ENCODE data around the gene PRKCH.

The PRKCH gene

GRCh38 chr14:61395115-61395725, 73.8 kb downstream of the PRKCH start:
- Histone ChIP-seq H3K27me3 (ENCODE audit: insufficient read depth, poor library complexity, severe bottlenecking) (peaks cover 3% of the 10 kb centered on the region), H3K27ac (replicated peaks) (no peak overlapping the region), H3K4me3 (replicated peaks; ENCODE audit: insufficient read depth, low read length) (no peak overlapping the region)
- no peak for DNase-seq (ENCODE audit: low read depth in 1 of 2, low spot score in 1 of 2)
- TF ChIP-seq SPI1 (IDR thresholded peaks at IDR 0.05; ENCODE audit: borderline replicate concordance, low read depth) (no peak), REST (IDR thresholded peaks at IDR 0.05; ENCODE audit: insufficient replicate concordance, low read depth) (no peak), POLR2AphosphoS5 (IDR thresholded peaks at IDR 0.05; ENCODE audit: low read depth) (no peak), GABPA (IDR thresholded peaks at IDR 0.05; ENCODE audit: low read depth) (no peak)
- TF ChIP-seq, protein P1, sequence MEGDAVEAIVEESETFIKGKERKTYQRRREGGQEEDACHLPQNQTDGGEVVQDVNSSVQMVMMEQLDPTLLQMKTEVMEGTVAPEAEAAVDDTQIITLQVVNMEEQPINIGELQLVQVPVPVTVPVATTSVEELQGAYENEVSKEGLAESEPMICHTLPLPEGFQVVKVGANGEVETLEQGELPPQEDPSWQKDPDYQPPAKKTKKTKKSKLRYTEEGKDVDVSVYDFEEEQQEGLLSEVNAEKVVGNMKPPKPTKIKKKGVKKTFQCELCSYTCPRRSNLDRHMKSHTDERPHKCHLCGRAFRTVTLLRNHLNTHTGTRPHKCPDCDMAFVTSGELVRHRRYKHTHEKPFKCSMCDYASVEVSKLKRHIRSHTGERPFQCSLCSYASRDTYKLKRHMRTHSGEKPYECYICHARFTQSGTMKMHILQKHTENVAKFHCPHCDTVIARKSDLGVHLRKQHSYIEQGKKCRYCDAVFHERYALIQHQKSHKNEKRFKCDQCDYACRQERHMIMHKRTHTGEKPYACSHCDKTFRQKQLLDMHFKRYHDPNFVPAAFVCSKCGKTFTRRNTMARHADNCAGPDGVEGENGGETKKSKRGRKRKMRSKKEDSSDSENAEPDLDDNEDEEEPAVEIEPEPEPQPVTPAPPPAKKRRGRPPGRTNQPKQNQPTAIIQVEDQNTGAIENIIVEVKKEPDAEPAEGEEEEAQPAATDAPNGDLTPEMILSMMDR (IDR thresholded peaks at IDR 0.05; ENCODE audit: insufficient read depth, low read length) = no peak

DNA sequence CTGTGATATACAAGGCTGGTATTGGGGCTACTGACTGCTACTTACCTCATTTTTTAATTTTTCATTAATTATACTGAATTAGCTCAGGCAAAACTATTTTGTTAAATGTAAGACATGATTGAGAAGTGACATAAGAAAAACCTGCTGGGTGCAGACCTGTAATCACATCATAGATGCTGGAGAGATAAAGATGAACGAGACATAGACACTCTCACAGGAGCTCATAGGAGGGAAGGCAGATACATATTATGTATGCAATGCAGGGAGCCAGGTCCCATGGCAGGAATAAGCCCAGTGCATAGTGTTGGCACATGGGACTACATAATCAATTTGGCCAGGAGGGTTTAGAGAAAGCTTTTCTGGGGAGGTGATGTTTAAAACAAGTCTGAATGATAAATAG, 74.9 kb downstream of the PRKCH start:
- Histone ChIP-seq H3K4me3 (replicated peaks; ENCODE audit: insufficient read depth, low read length) (no peak overlapping the region), H3K27me3 (ENCODE audit: insufficient read depth, poor library complexity, severe bottlenecking) (peaks cover 3% of the 10 kb centered on the region), H3K27ac (replicated peaks) (no peak overlapping the region)
- TF ChIP-seq, protein P1 (IDR thresholded peaks at IDR 0.05; ENCODE audit: insufficient read depth, low read length) = no peak
- TF ChIP-seq POLR2AphosphoS5 (IDR thresholded peaks at IDR 0.05; ENCODE audit: low read depth) = no peak
- no peak for TF ChIP-seq REST (IDR thresholded peaks at IDR 0.05; ENCODE audit: insufficient replicate concordance, low read depth)
- TF ChIP-seq SPI1 (IDR thresholded peaks at IDR 0.05; ENCODE audit: borderline replicate concordance, low read depth) = no peak
- no peak for TF ChIP-seq GABPA (IDR thresholded peaks at IDR 0.05; ENCODE audit: low read depth)
- DNase-seq (ENCODE audit: low read depth in 1 of 2, low spot score in 1 of 2) = no peak

DNA sequence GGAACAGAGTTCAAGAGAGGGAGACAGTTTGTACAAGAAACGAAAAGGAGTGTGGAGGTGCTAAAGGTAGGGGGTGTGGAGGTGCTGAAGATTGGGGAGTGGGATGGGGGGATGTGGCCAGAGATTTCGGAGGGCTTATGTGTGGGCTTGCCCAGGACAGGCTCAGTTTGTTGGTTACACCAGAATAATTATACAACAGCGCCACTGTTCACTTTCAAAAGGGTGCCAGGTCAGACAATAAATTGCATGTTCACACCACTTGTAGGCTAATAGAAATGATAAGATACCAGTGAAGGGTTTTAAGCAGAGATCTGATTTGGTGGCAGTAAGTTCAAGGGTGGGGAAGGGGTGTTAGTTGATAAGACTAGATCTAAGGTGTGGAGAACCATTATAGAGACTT, 75.3 kb downstream of the PRKCH start:
- Histone ChIP-seq H3K27me3 (ENCODE audit: insufficient read depth, poor library complexity, severe bottlenecking) (peaks cover 3% of the 10 kb centered on the region), H3K27ac (replicated peaks) (no peak overlapping the region), H3K4me3 (replicated peaks; ENCODE audit: insufficient read depth, low read length) (no peak overlapping the region)
- no peak for TF ChIP-seq GABPA (IDR thresholded peaks at IDR 0.05; ENCODE audit: low read depth)
- no peak for TF ChIP-seq SPI1 (IDR thresholded peaks at IDR 0.05; ENCODE audit: borderline replicate concordance, low read depth)
- TF ChIP-seq POLR2AphosphoS5 (IDR thresholded peaks at IDR 0.05; ENCODE audit: low read depth) = no peak
- TF ChIP-seq REST (IDR thresholded peaks at IDR 0.05; ENCODE audit: insufficient replicate concordance, low read depth) = no peak
- TF ChIP-seq, protein P1 (IDR thresholded peaks at IDR 0.05; ENCODE audit: insufficient read depth, low read length) = no peak
- DNase-seq (ENCODE audit: low read depth in 1 of 2, low spot score in 1 of 2) = no peak
